HTERT RPE-1 (cell line): ENCODE measurements around the gene PIM3.
"Not testable (repeated sequence)": the region's sequence is repeated elsewhere in the genome, so short reads cannot be mapped to it uniquely, and the experiment has no call there.

ENCODE experiments used
- in situ Hi-C: fragments of 300-500 bp; cut with MboI; formaldehyde crosslinking; loops from 4 replicates; pipeline ENCODE4 v1.14.3; 2020; ENCODE audit warnings: low sequenced_read_pairs

PIM3 gene

DNA sequence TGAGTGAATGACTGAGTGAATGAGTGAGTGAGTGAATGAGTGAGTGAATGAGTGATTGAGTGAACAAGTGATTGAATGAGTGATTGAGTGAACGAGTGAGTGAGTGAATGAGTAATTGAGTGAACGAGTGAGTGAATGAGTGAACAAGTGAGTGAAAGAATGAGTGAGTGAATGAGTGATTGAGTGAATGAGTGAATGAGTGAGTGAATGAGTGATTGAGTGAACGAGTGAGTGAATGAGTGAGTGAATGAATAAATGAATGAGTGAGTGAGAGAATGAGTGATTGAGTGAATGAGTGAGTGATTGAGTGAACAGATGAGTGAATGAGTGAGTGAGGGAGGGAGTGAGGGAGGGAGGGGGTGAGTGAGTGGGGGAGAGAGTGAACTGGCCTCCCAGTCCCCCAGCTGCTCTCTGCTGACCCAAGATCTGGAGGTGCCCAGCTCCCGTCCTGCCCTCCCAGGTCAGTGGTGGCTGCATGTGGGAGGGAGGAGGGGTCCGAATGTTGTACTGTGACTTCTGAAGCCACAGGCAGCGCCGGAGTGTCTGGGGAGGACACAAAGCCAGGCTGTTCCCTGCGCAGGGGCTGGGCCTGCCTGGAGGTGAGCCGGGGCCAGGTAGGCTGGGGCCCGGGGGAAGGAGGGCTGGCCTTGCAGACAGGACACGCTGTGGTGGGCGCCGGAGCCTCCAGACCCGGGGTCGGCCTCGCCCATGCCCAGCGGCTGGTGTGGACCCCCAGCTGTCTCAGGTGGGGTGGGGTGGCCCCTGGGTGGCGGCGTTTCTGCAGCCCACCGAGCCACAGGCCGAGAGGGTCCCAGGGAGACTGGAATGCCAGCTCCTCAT, 17.8 kb upstream of the PIM3 start:
- in situ Hi-C loops = no loop called here

DNA sequence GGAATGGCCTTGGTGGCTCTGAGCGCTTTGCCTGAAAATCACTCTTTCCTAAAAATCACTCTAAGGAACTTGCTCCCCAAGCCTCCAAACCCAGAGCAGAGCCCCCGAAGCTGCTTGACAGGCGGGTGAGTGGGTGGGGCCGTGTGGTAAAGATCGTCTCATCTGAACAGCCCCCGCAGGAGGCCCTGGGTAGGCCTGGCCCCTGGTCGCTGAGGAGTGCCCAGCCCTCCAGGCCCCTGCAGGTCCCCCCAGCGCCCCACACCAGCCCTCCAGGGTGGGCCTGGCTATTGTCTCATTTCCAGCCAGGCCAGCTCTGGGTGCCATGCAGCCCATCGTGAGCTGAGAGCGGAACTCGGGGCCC, 17.2 kb upstream of the PIM3 start:
- in situ Hi-C loops = no loop called here

DNA sequence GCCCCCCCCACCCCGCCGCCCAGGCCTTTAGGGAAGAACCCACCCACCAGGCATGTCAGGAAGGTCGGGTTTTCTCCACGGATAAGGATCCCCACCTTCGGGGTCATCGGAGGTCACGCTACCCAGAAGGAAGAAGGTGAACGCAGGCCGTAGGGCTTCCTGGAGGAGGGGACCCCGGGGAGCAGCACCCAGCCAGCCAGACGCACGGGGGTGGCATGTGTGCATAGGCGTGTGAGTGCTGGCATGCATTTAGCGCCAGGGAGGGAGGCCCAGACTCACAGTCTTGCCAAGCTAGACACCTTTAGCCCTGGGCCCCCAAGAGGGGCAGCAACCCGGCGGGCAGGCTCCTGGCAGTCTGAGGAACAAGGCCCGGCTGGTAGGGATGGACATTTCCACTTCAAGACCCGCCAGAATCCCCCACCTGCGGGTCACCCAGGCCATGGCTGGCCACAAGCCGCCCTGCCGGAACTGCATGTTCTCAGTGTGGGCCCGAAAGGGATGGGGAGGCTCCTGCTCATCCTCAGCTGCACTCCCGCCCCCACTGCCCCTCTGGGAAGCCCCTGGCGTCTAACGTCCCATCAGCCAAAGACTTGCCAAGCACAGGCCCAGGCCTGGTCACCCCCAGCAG, 16.7 kb upstream of the PIM3 start:
- in situ Hi-C loops = no loop called here

DNA sequence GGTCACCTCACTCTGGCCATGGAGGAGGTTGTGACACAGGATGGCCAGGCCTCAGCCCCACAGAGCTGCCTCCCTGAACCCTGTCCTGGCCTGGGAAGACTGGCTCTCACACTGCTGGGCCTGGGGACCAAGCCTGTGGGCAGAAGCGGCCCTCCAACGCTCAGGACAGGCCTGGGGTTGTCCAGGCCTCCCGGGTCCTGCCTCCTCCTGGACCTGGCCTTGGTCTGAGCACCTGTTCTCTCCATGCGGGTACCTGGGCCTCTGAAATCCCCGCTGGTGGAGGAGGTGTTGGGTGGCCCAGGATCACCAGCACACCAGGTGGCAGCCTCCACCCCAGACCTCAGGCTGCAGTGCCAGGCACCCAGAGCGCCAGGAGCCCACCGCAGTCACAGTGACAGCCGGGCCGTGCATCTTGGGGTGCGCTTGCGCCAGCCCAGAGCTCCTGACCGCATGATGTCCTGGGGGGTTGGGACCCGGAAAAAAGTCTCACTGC, 16.1 kb upstream of the PIM3 start:
- in situ Hi-C loops = no loop called here

DNA sequence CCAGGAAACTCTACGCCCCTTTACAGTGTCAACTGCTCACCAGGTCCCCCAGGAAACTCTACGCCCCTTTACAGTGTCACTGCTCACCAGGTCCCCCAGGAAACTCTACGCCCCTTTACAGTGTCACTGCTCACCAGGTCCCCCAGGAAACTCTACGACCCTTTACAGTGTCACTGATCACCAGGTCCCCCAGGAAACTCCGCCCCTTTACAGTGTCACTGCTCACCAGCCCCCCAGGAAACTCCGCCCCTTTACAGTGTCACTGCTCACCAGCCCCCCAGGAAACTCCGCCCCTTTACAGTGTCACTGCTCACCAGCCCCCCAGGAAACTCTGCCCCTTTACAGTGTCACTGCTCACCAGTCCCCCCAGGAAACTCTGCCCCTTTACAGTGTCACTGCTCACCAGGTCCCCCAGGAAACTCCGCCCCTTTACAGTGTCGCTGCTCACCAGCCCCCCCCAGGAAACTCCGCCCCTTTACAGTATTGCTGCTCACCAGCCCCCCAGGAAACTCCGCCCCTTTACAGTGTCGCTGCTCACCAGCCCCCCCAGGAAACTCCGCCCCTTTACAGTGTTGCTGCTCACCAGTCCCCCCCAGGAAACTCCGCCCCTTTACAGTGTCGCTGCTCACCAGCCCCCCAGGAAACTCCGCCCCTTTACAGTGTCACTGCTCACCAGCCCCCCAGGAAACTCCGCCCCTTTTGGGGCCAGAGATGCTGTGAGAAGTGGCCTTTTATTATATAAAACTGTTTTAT, 15.4 kb upstream of the PIM3 start:
- in situ Hi-C loops = not testable (repeated sequence)

DNA sequence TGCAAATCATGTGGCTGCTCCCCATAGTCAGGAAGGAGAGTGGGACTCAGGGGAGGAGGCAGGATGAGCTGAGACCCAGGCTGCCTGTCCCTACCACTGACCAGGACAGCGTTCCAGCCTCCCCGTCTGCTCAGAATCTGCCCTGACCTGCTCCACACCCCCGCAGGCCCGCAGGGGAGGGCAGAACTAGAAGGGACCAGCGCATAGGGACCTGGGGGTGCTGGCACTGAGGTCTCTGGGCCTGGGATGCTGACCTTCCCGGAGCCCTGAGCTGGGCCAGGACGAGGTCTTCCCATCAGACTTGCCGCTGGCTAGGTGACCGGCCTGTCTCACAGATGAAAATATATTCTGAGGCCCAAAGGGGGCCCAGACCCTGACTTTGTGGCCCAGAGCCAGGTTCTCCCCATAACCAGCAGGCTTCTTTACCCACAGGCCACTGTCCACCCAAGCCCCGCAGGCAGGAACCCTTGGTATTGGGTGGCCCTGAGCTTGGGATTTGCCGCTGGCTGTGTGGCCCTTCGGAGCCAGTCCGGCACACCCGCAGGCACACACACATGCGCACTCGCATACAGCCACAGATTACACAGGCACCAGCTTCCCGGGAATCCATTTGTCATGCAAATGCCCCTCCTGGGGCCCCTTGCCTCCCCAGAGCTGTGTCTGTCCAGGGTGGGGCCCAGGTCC, 13.8 kb upstream of the PIM3 start:
- in situ Hi-C loops = no loop called here

DNA sequence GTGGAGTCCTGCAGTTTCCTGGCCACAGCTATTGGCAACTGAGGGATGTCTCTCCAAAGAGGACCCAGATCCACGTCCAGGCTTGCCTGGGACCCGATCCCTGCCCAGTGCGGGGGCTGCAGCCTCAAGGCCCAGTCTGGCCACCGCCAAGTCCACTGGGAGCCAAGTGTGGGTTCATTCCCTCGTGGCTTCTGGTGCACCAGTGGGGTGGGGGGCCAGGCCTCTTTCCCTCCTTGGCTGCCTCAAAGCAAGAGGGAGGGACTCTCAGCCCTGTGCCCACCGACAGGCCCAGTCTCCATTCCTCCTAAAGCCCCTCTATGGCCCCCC, 13.3 kb upstream of the PIM3 start:
- in situ Hi-C loops = no loop called here

DNA sequence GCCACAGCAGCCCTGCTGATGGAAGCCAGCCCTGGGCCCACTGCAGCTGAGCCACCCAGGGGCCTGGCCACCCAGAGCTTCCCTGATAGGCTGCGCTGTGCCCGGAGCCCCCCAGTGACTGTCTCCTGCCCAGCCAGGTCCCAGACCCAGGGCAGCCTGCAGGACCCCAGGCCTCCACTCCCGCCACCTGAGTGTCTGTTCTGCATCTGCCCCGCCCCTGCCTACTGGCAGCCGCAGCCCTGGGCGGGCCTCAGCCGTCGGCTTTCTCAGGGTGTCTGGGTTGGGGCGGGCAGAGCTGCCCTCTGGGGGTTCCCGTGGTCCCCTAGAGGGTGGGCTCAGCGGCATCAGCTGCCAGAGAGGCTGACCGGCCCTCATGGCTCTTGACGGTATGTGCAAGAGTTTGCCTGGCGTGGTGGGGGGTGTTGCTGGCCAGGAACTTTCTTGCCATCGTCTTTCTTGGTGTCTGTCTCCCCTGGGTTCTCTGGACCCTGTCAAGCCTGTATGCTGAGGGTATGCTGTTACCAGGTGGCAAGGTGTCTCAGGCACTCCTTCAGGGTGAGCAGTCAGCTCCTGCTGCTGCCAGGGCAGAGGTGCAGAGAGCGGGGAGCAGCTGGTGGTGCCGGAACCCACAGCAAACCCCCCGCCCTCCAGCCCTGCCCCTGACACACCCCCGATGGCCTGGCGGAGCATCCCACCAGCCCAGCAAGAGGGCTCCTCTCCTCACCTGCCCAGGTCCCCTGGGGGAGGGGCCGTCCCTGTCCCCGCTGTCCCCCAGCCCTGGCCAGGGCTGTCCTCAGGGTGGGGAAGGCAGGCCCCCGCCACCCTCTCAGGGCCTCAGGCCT, 12.2 kb upstream of the PIM3 start:
- in situ Hi-C loops = no loop called here

DNA sequence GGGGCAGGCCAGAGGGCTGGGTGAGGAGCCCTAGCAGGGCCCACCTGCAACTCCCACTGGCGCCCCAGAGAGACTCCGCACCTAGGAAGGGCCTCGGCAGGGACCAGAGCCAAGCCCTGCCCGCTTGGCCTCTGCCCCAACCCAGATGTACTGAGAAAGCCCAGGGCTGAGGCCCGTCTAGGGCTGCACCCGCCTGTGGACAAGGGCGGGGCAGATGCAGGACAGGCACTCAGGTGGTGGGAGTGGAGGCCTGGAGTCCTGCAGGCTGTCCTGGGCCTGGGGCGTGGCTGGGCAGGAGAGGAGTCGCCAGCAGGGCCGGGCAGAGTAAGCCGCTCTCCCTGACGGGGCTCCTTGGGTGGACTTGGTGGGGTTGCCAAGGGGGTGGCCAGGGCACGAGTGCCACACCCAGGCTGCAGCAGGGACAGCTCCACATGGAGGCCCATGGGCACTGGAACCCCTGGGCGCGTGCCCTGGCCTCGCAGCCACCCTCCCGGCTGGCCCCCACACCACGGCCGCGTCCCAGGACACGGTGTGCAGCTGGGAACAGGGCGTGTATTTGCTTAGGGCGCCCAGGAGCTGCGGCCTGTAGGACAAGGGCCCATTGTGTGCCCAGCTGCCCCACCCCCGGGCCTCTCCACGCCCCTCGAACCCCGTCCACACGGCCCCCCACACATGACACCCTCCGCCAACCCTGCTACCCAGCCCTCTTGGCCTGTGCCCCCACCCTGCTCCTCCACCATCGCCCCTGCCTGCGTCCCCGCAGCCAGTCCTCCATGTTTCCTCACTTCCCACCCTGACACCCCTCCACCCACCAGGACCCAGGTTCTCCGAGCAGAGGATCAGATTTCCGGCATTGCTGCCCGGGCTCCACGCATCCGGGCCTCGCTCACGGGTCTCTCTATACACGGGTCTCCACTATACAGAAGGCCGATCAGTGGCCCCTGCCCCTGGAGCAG, 11.3 kb upstream of the PIM3 start:
- in situ Hi-C loops = no loop called here

DNA sequence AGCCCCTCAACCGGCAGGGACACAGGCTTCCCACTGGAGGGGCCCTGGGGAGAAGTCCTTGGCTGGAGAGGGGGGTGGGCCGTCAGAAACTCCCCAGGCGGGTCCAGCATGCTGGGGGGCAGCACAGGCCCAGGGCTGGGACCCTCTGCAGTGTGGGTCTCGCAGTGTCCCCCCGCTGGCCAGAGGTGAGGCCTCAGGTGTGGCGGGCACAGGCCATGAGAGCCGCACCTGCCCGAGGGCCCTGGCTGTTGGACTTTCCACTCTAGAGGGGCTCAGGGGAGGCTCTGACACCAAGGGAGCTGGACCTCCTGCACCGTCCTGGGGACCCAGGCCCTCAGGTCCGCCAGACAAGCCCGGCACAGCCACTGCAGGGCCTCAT, 10.7 kb upstream of the PIM3 start:
- in situ Hi-C loops = no loop called here

DNA sequence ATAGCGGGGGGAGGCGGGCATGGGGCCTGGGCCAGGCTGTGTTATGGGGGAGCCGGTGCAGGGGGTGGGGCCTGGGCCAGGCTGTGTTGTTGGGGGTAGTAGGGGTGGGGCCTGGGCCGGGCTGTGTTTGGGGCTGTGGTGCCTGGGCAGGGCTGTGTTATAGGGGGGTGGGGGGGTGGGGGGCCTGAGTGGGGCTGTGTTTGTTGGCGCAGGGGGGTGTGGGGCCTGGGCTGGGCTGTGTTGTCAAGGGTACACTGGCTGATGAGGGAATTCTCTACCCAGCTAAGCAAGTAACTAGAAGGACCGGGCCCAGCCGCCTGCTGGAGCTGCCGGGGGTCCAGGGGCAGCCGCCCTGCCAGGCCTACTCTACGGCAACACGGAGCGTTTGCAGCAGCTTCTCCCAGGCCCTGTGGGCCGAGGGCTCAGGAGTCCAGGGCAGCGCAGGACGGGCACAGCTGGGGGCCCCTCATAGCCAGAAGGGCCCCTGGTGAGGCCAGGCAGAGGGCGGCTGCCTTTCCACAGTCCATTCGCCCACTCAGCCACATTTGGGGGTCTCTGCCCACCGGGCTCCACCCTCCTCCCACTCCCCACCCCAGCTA, 10.1 kb upstream of the PIM3 start:
- in situ Hi-C loops = no loop called here

DNA sequence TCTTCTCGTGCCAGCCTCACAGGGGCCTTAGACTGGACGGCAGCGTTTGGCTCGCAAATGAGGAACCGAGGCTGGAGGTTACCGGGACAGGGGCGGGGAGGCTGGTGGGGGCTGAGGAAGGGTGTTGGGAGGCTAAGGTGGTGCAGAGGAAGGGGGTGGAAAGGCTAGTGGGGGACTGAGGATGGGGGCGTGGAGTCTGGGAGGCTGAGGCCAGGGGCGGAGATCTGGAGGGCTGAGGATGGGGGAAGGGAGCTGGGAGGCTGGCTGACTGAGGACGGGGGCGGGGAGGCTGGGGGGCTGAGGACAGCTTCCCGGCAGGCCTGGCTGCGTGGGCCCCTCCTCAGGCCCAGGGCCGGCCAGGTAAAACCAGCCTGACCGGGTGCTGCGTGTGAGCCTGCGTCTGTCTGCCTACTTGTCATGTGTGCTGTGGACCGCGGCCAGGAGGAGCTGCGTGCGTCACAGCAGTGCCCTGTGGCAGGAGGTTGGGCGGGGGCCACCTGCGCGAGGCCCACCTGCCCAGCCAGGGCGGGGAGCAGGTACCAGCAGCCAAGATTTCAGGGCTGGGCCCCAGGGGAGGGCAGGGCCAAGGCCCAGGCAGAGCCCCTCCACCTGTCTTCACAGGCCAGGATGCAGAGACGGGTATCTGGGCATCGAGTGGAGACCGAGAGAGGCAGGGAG, 9.4 kb upstream of the PIM3 start:
- in situ Hi-C loops = no loop called here

DNA sequence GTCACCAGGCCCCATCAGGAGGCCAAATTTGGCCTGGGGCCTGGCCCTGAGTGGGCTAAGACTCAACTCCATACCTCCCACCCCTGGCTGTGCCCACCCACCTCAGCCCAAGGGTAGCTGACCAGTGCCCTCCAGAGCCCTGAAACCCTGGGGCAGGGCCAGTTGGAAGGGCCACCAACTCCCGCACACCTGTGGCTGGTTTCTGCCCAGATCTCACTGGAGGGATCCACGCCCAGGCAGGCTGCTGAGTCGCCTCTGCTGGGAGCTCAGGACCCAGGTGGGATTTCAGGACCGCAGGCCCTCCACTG, 8.9 kb upstream of the PIM3 start:
- in situ Hi-C loops = no loop called here

DNA sequence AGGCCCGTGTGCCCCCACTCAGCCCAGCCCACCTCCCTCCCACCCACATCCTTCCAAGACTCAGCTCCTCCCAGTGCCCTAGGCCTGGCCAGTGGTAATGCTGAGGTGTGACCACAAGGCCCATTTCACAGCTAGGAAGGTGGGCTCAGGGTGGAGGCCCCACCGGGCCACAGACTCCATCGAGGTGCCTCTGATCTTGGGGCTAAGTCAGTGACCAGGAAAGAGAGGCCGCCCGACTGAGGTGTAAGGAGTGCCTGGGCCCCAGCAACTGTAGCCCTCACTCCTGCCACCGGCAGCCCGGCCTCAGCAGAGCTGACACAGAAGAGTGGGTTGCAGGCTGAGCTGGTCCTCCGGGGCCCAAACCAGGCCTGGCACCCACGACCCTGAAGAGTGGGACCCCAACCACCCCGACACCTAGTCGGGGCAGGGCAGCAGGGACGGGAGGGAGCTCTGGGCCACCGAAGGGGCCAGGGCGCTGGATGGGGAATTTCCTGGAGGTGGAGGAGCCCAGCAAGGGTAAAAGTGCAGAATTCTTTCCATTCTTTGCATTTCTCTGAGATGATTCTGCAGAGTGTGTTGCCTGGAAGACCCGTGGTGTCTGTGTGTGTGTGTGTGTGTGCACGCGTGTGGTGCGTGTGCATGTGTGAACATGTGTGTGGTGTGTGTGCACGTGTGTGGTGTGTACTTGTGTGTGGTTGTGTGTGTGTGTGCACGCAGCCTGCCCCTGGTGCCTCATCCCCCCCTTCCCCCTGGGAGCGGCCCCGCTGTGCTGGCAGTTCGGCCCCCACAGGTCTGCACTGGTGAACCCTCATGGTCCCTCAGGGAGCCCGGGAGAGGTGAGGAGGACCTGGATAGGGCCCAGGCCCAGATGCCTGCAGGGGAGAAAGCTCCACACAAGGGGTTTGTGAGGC, 8.3 kb upstream of the PIM3 start:
- in situ Hi-C loops = no loop called here

DNA sequence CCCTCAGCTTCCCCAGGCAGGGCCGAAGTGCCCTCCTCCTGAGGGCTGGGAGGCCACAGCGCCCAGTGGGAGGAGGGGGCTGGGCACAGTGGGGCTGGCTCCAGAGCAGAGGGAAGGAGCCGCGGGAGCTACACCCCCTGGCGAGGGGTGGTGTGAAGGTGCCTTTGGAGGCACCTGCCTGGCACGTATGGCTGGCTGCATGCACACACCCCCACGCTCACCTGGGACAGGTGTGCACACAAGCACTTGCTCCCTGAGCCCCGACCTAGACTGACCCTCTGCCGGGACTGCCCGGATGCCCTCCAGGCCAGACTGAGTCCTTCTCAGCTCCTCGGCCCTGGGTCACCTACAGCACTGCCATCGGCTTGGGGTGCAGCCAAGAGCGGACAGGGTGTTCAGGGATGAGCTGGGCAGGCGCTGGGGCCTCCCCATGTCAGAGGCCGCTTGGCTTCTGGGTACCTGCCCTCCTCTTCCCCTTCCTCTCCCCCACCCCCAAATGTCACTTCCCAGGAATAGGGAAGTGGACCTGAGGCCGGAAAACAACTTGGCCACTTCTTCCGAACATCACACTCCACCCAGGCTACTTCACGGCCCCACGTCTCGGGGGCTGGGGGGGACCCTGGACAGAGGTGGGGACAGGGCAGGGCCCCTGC, 7.4 kb upstream of the PIM3 start:
- in situ Hi-C loops = no loop called here

DNA sequence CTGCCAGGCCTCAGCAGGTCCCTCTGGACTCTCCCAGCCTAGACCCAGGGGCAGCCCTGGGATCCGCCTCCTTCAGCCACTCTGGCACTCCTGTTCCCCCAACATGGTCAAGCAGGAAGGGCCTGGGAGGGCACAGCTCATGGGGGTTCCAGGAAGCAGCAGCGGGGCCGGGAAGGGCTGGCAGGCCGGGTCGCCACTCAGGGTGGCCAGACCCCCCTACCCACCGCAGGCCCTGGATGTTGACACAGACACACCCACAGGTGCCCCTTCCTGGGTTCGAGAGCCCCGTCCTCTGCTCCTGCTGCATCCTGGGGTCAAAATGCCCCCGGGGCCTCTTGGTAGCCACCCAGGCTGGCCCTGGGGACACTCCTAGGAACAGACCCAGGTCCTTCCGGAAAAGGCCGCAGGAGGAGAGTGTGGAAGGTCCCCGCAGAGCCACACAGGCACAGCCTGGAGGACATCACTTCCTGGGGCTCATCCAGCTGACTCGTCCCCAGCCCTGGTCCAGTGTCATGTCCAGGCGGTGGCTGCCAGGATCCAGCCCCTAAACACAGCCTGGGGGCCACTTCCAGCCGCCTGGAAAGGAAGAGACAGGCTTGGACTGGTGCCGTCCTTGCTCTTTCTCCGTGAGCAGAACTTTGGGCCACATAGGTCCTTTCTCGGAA, 6.8 kb upstream of the PIM3 start:
- in situ Hi-C loops = no loop called here

DNA sequence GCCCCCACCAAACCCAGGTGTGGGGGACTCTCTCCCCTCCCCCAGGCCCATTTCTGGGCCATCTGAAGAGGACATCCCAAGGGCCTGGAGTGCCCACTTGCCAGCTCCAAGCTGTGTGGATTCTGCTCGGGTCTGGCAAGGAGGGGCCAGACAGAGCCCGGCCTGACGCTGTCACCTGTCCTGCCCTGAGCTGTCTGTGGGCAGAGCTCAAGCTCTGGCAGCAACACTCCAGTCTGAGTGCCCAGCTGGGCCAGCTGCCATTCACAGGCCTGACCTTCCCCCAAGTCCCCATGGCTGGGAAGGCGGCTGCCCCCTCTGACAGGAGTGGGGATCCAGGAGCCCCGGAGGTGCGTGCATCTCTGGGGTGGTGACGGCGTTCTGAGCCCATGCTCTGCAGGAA, 6.2 kb upstream of the PIM3 start:
- in situ Hi-C loops = no loop called here
